Keratinocyte (primary cell): ENCODE measurements around the gene KRTAP10-11. TPM values are rescaled to one million over a fixed set of nuclear protein-coding genes. Genes with fewer than 3 reads are reported as not detected.

Experiments
- DNase-seq: peaks from one replicate; pipeline ENCODE4 v3.0.0-alpha.2; 2011; ENCODE audit warnings: low read depth, missing footprints, low spot score
- FAIRE-seq: peaks from 2 replicates; lab custom pipeline; 2011; peaks lifted over from hg19 to GRCh38; lab: Jason Lieb, UNC
- H2AFZ ChIP-seq: 2 replicates; pipeline ENCODE4 v1.6.0; 2012; ENCODE audit warnings: low read length, control low read depth, inconsistent platforms; ENCODE audit not compliant: control insufficient read depth
- H3K27ac ChIP-seq: 2 replicates; pipeline ENCODE4 v1.5.1; 2011; ENCODE audit warnings: low read length; ENCODE audit not compliant: control insufficient read depth, insufficient read depth
- H3K27me3 ChIP-seq: 3 replicates; pipeline ENCODE4 v1.6.0; 2011; ENCODE audit warnings: low read length; ENCODE audit not compliant: control insufficient read depth, insufficient read depth; ENCODE audit errors: extremely low read depth
- H3K36me3 ChIP-seq, 2 experiments: 2 replicates in 1 of 2; 3 replicates in 1 of 2; pipeline ENCODE4 v1.5.1; 2011; ENCODE audit warnings: low read length in 2 of 2, mild to moderate bottlenecking in 1 of 2; ENCODE audit not compliant: control insufficient read depth in 2 of 2, insufficient read depth in 2 of 2; ENCODE audit errors: extremely low read depth in 1 of 2
- H3K4me1 ChIP-seq: 3 replicates; pipeline ENCODE4 v1.5.1; 2011; ENCODE audit warnings: low read length; ENCODE audit not compliant: control insufficient read depth, insufficient read depth; ENCODE audit errors: extremely low read depth
- H3K4me2 ChIP-seq: 3 replicates; pipeline ENCODE4 v1.6.0; 2011; ENCODE audit warnings: low read depth, low read length; ENCODE audit not compliant: control insufficient read depth, insufficient read depth; ENCODE audit errors: extremely low read depth
- H3K4me3 ChIP-seq, 3 experiments: fragments of 200-600 bp in 1 of 3; sonication (generic) in 1 of 3; 2 replicates in 2 of 3; 3 replicates in 1 of 3; pipeline ENCODE4 v1.5.1; 2011 to 2016; ENCODE audit warnings: low read length in 3 of 3, mild to moderate bottlenecking in 3 of 3, control low read depth in 2 of 3, inconsistent platforms in 1 of 3, low read depth in 1 of 3, mixed read lengths in 1 of 3, mixed run types in 1 of 3, moderate library complexity in 1 of 3; ENCODE audit not compliant: control insufficient read depth in 2 of 3, insufficient read depth in 2 of 3; ENCODE audit errors: extremely low read depth in 1 of 3
- H3K79me2 ChIP-seq: 2 replicates; pipeline ENCODE4 v1.6.0; 2012; ENCODE audit warnings: low read length; ENCODE audit not compliant: control insufficient read depth, insufficient read depth
- H3K9ac ChIP-seq: 3 replicates; pipeline ENCODE4 v1.6.0; 2011; ENCODE audit warnings: low read length; ENCODE audit not compliant: control insufficient read depth, insufficient read depth; ENCODE audit errors: extremely low read depth
- H3K9me1 ChIP-seq: 3 replicates; pipeline ENCODE4 v1.6.0; 2011; ENCODE audit warnings: low read length; ENCODE audit not compliant: control insufficient read depth, insufficient read depth; ENCODE audit errors: extremely low read depth
- H3K9me3 ChIP-seq: 2 replicates; pipeline ENCODE4 v1.5.1; 2012; ENCODE audit warnings: low read depth, low read length; ENCODE audit not compliant: control insufficient read depth
- H4K20me1 ChIP-seq: 3 replicates; pipeline ENCODE4 v1.6.0; 2011; ENCODE audit warnings: low read length; ENCODE audit not compliant: control insufficient read depth, insufficient read depth; ENCODE audit errors: extremely low read depth
- EZH2 ChIP-seq: IDR thresholded peaks from one replicate; pipeline ENCODE4 v1.6.1; 2012; ENCODE audit warnings: inconsistent platforms, mild to moderate bottlenecking, low read length, moderate library complexity
- dilution Hi-C: fragments of 300-500 bp; cut with MboI; formaldehyde crosslinking; loops from one replicate; pipeline ENCODE4 v1.7.0; 2020; ENCODE audit warnings: low sequenced_read_pairs; ENCODE audit not compliant: extremely low pct_ligation_motif_present
- polyA plus RNA-seq, 5 experiments: library from polyadenylated mRNA; depleted of rRNA in 3 of 5; stranded (reverse) in 3 of 5; stranded (forward) in 1 of 5; unstranded in 1 of 5; fragments of >200 nt; gene quantifications; 1 replicate in 1 of 5; 2 replicates in 3 of 5; 3 replicates in 1 of 5; pipeline versions ENCODE4 v1.2.1 to v1.2.3, GENCODE V29; 2011 to 2012; ENCODE audit warnings: missing spikeins in 2 of 5, low read depth in 1 of 5, low replicate concordance in 1 of 5
- TF ChIP-seq, protein P1 (sequence below), 3 experiments: IDR thresholded peaks in 1 of 3; conservative IDR thresholded peaks in 1 of 3; optimal IDR thresholded peaks in 1 of 3; 2 replicates in 2 of 3; 3 replicates in 1 of 3; pipeline versions ENCODE3 to v1.5.1; 2011; ENCODE audit warnings: low read length in 3 of 3, mild to moderate bottlenecking in 3 of 3, moderate library complexity in 2 of 3, control low read depth in 1 of 3, inconsistent platforms in 1 of 3; ENCODE audit not compliant: insufficient read depth in 2 of 3; ENCODE audit errors: extremely low read depth in 1 of 3

KRTAP10-11 gene
- polyA plus RNA-seq, 1 donor (not counting 4 experiments of a cell fraction or from before 2014, with no cell fraction given), result not detected

DNA sequence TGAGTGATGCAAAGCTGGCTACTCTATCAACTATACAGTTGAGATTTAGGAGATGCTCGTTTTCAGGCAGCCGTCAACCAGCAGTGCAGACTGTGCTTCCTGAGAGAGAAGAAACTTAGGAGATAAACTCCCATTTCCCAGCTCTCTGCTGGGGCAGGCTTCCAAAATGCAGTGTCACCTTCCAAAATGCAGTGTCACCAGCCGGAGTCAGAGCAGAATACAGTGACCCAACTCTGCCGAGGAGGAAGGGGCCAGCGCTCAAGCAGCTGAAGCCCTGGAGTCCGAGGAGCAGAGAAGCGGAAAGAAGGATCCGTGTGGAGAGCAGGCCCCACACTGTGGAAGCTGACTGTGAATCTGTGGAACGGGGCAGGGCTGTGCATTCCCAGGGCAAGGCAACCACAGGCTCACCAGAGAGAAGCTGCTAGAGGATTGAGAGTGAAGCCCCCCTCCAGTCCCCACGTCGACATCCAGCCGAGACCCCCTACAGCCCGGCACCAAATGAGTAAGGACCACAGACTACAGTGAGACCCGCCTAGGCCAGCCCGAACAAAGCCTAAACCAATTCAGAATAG, 36.5 kb downstream of the KRTAP10-11 start:
- no peak for FAIRE-seq
- no peaks in the 10 kb centered on the region for H3K9me1 ChIP-seq
- no peaks in the 10 kb centered on the region for H4K20me1 ChIP-seq

DNA sequence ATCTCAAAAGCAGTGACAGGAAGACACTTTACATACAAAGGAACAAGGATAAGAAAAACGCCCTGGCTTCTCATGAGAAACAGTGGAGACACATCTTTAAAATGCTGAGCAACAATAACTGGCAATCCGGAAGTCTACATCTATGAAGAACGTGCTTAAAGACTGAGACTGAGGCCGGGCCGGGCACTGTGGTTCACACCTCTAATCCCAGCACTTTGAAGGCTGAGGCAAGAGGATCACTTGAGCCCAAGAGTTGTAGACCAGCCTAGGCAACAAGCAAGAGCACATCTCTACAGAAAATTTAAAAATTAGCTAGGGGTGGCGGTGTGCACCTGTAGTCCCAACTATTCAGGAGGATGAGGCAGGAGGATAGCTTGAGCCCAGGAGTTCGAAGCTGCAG, 37.9 kb downstream of the KRTAP10-11 start:
- Histone ChIP-seq H3K4me2 (no peak overlapping the region), H3K9ac (no peak overlapping the region), H3K4me3 (no peak overlapping the region), H3K4me1 (no peaks in the 10 kb centered on the region), H3K9me3 (no peaks in the 10 kb centered on the region), H3K36me3 (no peaks in the 10 kb centered on the region), H3K27me3 (no peaks in the 10 kb centered on the region), H4K20me1 (no peaks in the 10 kb centered on the region), H3K9me1 (no peaks in the 10 kb centered on the region), H3K79me2 (no peaks in the 10 kb centered on the region), H3K27ac (no peak overlapping the region), H2AFZ (no peak overlapping the region)
- FAIRE-seq (no peak), DNase-seq (no peak)
- TF ChIP-seq, protein P1, sequence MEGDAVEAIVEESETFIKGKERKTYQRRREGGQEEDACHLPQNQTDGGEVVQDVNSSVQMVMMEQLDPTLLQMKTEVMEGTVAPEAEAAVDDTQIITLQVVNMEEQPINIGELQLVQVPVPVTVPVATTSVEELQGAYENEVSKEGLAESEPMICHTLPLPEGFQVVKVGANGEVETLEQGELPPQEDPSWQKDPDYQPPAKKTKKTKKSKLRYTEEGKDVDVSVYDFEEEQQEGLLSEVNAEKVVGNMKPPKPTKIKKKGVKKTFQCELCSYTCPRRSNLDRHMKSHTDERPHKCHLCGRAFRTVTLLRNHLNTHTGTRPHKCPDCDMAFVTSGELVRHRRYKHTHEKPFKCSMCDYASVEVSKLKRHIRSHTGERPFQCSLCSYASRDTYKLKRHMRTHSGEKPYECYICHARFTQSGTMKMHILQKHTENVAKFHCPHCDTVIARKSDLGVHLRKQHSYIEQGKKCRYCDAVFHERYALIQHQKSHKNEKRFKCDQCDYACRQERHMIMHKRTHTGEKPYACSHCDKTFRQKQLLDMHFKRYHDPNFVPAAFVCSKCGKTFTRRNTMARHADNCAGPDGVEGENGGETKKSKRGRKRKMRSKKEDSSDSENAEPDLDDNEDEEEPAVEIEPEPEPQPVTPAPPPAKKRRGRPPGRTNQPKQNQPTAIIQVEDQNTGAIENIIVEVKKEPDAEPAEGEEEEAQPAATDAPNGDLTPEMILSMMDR (optimal IDR thresholded peaks at IDR 0.05 in 1 of 3, IDR thresholded peaks at IDR 0.05 in 1 of 3, conservative IDR thresholded peaks at IDR 0.05 in 1 of 3; ENCODE audit: extremely low read depth in 1 of 3, insufficient read depth in 2 of 3, low read length in 3 of 3), result no peak
- TF ChIP-seq EZH2, result no peak
- dilution Hi-C loops, result no loop called here

More for the DNA sequence above, 36.5 kb downstream of the KRTAP10-11 start:
- no peaks in the 10 kb centered on the region for H3K27me3 ChIP-seq
- H2AFZ ChIP-seq, result no peak overlapping the region
- no peak overlapping the region for H3K27ac ChIP-seq
- no peak overlapping the region for H3K9ac ChIP-seq
- dilution Hi-C loops, result no loop called here
- no peaks in the 10 kb centered on the region for H3K4me1 ChIP-seq
- no peak overlapping the region for H3K4me3 ChIP-seq
- H3K9me3 ChIP-seq, result no peaks in the 10 kb centered on the region
- DNase-seq, result no peak
- no peak overlapping the region for H3K4me2 ChIP-seq
- no peak for TF ChIP-seq EZH2
- TF ChIP-seq, protein P1 (optimal IDR thresholded peaks at IDR 0.05 in 1 of 3, IDR thresholded peaks at IDR 0.05 in 1 of 3, conservative IDR thresholded peaks at IDR 0.05 in 1 of 3; ENCODE audit: extremely low read depth in 1 of 3, insufficient read depth in 2 of 3, low read length in 3 of 3), result no peak
- no peaks in the 10 kb centered on the region for H3K79me2 ChIP-seq
- H3K36me3 ChIP-seq, result no peaks in the 10 kb centered on the region
